GM21576 (cell line): ENCODE measurements around the gene ZNF235.
"Not testable (repeated sequence)": the region's sequence is repeated elsewhere in the genome, so short reads cannot be mapped to it uniquely, and the experiment has no call there.

Experiments used
- ATAC-seq: cut with Tn5 transposase; IDR thresholded peaks from one replicate; pipeline ENCODE4 v1.9.1; 2021; ENCODE audit warnings: mild to moderate bottlenecking, moderate library complexity; ENCODE audit not compliant: unreplicated experiment

Gene ZNF235

GRCh38 chr19:44304659-44305193 is at the start of gene ZNF235:
Gene ZNF235, minus strand, starts transcription at chr19:44305025. Its CDS starts 1,621 bp downstream, at chr19:44303404.
- peak; percentile 87 for ATAC-seq

- no peak for ATAC-seq
These were observed 41.7 kb upstream of the ZNF235 start for GRCh38 chr19:44346556-44346955.

GRCh38 chr19:44345959-44346358 is 41.1 kb upstream of the ZNF235 start:
- ATAC-seq, result no peak

GRCh38 chr19:44344255-44344654 is 39.4 kb upstream of the ZNF235 start:
- no peak for ATAC-seq

GRCh38 chr19:44341794-44342193 is 37.0 kb upstream of the ZNF235 start:
- ATAC-seq, result no peak

GRCh38 chr19:44334639-44335038 is 29.8 kb upstream of the ZNF235 start:
- not testable (repeated sequence) for ATAC-seq

GRCh38 chr19:44332145-44332544 is 27.3 kb upstream of the ZNF235 start:
- no peak for ATAC-seq

- no peak for ATAC-seq
These were observed 11.1 kb upstream of the ZNF235 start for GRCh38 chr19:44315883-44316282.

GRCh38 chr19:44313231-44313630 is 8.4 kb upstream of the ZNF235 start:
- ATAC-seq, result no peak

- ATAC-seq, result no peak
These were observed 3.2 kb upstream of the ZNF235 start for GRCh38 chr19:44308011-44308410.

GRCh38 chr19:44306283-44306682 is 1.5 kb upstream of the ZNF235 start:
- ATAC-seq, result no peak

- no peak for ATAC-seq
These were observed 632 bp upstream of the ZNF235 start for GRCh38 chr19:44305457-44305856.

GRCh38 chr19:44303976-44304568 is 753 bp downstream of the ZNF235 start:
- no peak for ATAC-seq

GRCh38 chr19:44303320-44303719 is 1.5 kb downstream of the ZNF235 start:
- ATAC-seq, result no peak

GRCh38 chr19:44284968-44285367 is 19.9 kb downstream of the ZNF235 start:
- ATAC-seq, result no peak

- ATAC-seq, result no peak
These were observed 22.0 kb downstream of the ZNF235 start for GRCh38 chr19:44282846-44283245.

- no peak for ATAC-seq
These were observed 23.9 kb downstream of the ZNF235 start for GRCh38 chr19:44280916-44281315.

GRCh38 chr19:44278181-44278690 is 26.6 kb downstream of the ZNF235 start:
- no peak for ATAC-seq

GRCh38 chr19:44277331-44277730 is 27.5 kb downstream of the ZNF235 start:
- no peak for ATAC-seq

GRCh38 chr19:44260695-44261446 is 44.0 kb downstream of the ZNF235 start:
- ATAC-seq, result no peak

- ATAC-seq, result no peak
These were observed 44.5 kb downstream of the ZNF235 start for GRCh38 chr19:44260343-44260681.

- no peak for ATAC-seq
These were observed 45.9 kb downstream of the ZNF235 start for GRCh38 chr19:44258835-44259413.
